ENCODE measurements around the gene LMF1. TPM values are rescaled to one million over a fixed set of nuclear protein-coding genes. Genes with fewer than 3 reads are reported as not detected.

The LMF1 gene
- total and polyA plus RNA-seq, 2 experiments from 2014 or later = 18.8 to 41.6 TPM

DNA sequence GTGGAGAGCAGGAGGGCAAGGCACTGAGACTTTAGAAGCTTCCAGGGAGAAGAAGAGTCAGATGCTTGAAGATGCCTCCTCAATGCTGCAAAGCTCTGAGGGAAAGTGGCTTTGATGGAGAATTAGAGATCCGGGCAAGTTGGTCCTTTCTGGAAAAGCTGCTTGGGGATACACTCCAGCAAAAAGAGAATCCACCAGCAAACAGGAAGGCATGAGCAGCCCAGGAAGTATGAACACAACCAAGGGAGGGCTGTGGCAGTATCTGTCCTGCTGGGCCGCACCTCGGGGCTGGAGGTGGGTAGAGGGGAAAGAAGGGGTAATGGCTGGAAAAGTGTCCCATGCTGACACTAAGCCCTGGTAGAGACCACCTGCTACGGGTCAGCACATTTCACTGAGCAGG, 5.3 kb downstream of the LMF1 start:
- Histone ChIP-seq H3K4me1 (ENCODE audit: low read depth) (peaks cover 3% of the 10 kb centered on the region), H3K36me3 (no peaks in the 10 kb centered on the region), H3K27me3 (no peaks in the 10 kb centered on the region), H3K27ac (no peak overlapping the region), H3K9me3 (ENCODE audit: low read depth) (no peaks in the 10 kb centered on the region), H3K4me3 (no peak overlapping the region)
- DNase-seq (ENCODE audit: low read depth in 1 of 2, low spot score in 1 of 2) = no peak
- TF ChIP-seq, protein P1, sequence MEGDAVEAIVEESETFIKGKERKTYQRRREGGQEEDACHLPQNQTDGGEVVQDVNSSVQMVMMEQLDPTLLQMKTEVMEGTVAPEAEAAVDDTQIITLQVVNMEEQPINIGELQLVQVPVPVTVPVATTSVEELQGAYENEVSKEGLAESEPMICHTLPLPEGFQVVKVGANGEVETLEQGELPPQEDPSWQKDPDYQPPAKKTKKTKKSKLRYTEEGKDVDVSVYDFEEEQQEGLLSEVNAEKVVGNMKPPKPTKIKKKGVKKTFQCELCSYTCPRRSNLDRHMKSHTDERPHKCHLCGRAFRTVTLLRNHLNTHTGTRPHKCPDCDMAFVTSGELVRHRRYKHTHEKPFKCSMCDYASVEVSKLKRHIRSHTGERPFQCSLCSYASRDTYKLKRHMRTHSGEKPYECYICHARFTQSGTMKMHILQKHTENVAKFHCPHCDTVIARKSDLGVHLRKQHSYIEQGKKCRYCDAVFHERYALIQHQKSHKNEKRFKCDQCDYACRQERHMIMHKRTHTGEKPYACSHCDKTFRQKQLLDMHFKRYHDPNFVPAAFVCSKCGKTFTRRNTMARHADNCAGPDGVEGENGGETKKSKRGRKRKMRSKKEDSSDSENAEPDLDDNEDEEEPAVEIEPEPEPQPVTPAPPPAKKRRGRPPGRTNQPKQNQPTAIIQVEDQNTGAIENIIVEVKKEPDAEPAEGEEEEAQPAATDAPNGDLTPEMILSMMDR (IDR thresholded peaks at IDR 0.05; ENCODE audit: low read depth, low read length) = no peak

DNA sequence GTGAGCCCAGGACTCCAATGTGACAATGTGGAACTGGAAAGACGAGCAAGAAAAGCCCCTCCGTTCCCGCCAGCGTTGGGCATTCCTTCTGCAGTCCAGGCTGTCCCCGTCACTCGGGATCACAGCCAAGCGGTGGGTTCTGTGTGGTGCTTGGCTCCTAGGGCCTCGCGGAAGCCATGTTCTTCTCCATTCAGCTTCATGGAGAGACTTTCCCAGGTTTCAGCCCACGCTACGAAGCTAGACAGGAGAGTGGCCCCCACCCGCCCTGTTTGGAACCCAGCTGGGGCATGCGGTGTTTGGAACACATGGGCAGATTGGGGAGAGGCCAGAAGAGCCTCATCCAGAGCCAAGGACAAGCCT, 5.8 kb downstream of the LMF1 start:
- TF ChIP-seq, protein P1 (IDR thresholded peaks at IDR 0.05; ENCODE audit: low read depth, low read length) = no peak
- H3K4me3 ChIP-seq = no peak overlapping the region
- no peak for DNase-seq (ENCODE audit: low read depth in 1 of 2, low spot score in 1 of 2)
- no peaks in the 10 kb centered on the region for H3K27me3 ChIP-seq
- peaks cover 3% of the 10 kb centered on the region for H3K4me1 ChIP-seq (ENCODE audit: low read depth)
- no peaks in the 10 kb centered on the region for H3K9me3 ChIP-seq (ENCODE audit: low read depth)
- H3K27ac ChIP-seq = no peak overlapping the region
- no peaks in the 10 kb centered on the region for H3K36me3 ChIP-seq

DNA sequence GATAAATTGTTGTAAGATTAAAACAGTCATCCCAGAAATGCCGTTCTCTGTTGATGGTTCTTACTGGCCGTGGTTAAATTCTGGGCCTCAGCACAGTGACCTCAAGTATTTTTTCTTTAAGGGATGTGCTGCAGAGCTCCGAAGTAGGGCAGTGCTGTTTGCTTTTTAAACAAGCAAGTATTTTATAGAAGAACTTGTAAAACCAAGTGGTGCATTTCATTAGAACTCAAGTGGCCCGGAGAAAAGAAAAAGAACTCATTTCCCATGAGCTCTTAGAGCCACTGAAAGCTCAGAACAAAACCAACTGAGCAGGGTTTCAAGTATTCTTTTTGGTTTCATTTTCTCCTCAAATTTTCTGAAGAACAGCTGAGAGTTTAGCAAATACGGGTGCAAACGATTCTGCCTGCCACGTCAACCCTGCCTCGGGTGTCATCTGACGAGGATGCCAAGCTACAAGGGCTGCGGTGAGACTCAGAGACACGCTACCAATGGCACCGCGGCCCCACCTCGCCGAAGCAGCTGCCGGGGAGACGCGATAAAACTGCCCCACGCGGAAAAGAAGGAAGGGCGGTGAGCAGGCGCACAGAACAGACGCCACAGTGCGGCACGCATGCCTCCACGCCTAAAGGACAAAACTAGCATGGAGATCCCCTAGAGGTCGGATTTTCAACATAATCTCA, 6.3 kb downstream of the LMF1 start:
- TF ChIP-seq, protein P1 (IDR thresholded peaks at IDR 0.05; ENCODE audit: low read depth, low read length) = no peak
- DNase-seq (ENCODE audit: low read depth in 1 of 2, low spot score in 1 of 2) = no peak
- Histone ChIP-seq H3K36me3 (no peaks in the 10 kb centered on the region), H3K4me3 (no peak overlapping the region), H3K4me1 (ENCODE audit: low read depth) (no peaks in the 10 kb centered on the region), H3K27ac (no peak overlapping the region), H3K27me3 (no peaks in the 10 kb centered on the region), H3K9me3 (ENCODE audit: low read depth) (no peaks in the 10 kb centered on the region)

DNA sequence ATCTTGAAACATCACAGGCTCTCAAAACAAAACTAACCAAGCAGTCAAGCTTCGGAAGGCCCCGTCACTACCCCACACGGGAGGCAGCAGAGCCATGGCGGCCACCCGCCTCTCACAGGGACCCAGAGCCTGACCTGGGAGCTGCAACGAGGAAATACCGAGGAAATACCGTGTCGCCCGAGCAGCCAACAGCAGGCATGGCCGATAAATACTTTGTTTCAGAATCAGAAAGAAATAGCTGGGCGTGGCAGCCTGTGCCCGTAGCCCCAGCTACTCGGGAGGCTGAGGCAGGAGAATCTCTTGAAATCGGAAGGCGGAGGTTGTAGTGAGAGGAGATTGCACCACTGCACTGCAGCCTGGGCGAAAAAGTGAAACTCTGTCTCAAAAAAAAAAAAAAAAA, 6.9 kb downstream of the LMF1 start:
- TF ChIP-seq, protein P1 (IDR thresholded peaks at IDR 0.05; ENCODE audit: low read depth, low read length) = no peak
- Histone ChIP-seq H3K27me3 (no peaks in the 10 kb centered on the region), H3K4me1 (ENCODE audit: low read depth) (no peaks in the 10 kb centered on the region), H3K27ac (no peak overlapping the region), H3K9me3 (ENCODE audit: low read depth) (no peaks in the 10 kb centered on the region), H3K36me3 (no peaks in the 10 kb centered on the region), H3K4me3 (no peak overlapping the region)
- DNase-seq (ENCODE audit: low read depth in 1 of 2, low spot score in 1 of 2) = no peak

DNA sequence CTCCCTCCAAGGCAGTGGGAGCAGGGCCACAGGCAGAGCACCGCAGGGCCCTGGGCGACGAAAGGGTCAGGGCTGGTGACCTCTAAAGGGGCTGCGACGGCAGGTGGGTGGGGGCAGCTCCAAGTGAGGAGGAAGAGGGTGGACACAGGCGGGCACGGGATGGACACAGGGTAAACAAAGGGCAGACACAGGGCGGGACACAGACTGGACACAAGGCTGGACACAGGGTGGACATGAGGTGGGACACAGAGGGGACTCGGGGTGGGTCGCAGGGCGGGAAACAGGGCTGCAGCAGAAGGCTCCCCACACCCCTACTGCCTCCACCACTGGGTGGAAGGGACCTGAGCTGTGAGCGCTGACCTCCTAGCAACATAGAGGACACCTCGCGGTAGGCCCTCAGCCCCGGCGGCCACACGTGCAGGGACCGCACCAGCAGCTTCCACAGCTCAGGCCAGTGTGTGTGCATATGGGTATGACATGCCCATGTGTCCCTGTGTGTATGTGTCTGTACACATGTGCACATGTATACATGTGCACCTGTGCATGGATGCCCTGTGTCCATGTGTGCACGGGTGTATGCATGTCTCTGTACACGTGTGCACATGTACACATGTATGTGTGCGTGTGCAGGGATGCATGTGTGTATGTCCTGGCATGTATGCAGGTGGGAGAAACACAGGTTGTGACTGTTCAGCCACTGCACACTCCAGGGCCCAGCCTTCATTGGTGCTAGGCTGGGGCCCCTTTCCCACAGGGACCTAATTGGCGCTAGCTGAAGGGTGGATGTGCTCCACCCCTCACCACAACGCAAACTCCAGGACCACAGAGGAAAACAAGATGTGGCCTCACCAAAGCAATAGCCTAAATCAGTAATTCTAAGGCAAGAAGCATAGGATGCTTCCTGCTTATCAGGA, 7.6 kb downstream of the LMF1 start:
- TF ChIP-seq, protein P1 (IDR thresholded peaks at IDR 0.05; ENCODE audit: low read depth, low read length) = no peak
- Histone ChIP-seq H3K4me3 (no peak overlapping the region), H3K27me3 (no peaks in the 10 kb centered on the region), H3K36me3 (no peaks in the 10 kb centered on the region), H3K9me3 (ENCODE audit: low read depth) (no peaks in the 10 kb centered on the region), H3K4me1 (ENCODE audit: low read depth) (no peaks in the 10 kb centered on the region), H3K27ac (no peak overlapping the region)
- no peak for DNase-seq (ENCODE audit: low read depth in 1 of 2, low spot score in 1 of 2)
